CD4-positive, alpha-beta T cell treated with Interleukin-4 for 1 hour (primary cell): ENCODE measurements around the gene CTAG1A.
"Not testable (repeated sequence)": the region's sequence is repeated elsewhere in the genome, so short reads cannot be mapped to it uniquely, and the experiment has no call there.

Source experiments
- DNase-seq, 2 donors: peaks; one replicate each; pipeline ENCODE4 v3.0.0-alpha.2; 2020 to 2022

Gene CTAG1A

DNA sequence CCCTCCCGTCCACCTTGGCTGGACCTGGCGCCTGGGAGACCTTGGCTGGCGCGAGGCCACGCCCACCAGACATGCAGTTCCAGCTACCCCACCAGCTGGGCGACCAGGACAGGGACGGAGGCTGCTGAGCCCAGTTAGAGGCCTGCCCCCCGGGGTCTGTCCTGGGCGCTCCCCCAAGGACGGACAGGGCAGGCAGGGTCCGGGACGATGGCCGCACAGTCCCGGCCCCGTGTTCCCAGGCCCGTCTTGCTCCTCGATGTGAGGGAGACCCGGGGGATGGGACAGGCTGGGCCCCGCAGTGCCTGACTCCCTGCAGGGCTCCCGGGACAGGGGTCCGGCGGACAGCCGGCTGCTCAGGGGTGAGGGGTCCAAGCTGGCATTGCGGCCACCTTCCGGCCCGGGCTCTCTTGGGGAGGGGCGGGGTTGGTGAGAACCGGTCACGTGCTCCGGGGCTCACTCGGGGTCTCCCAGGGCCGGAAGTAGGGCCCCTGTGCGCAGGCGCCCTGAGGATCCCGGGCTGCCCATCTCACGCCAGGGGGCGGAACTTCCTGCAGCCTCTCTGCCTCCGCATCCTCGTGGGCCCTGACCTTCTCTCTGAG is at the start of gene CTAG1A:
CTAG1A (plus strand) TSS at position 549 of the 599 bp plus-strand sequence. CDS start 74 bp downstream, outside the sequence.
- DNase-seq, result not testable (repeated sequence)

DNA sequence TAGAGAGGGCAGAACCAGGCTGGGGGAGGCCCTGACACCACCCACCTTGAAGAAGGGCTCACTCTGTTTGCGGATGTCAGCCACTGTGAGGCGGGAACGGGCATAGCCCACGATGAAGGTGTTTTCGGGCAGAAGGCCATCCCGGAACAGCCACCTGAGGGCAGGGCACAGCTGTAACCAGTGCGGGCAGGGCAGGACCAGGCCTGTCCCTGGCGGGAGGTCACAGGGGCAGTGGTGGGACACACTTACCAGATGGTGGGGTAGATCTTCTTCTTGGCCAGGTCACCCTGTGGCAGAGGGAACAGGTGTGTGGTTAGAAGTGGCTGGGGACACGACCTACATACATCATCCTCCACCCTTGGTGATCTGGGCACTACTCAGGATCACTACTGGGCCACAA is 49.0 kb upstream of the CTAG1A start:
- no peak for DNase-seq

DNA sequence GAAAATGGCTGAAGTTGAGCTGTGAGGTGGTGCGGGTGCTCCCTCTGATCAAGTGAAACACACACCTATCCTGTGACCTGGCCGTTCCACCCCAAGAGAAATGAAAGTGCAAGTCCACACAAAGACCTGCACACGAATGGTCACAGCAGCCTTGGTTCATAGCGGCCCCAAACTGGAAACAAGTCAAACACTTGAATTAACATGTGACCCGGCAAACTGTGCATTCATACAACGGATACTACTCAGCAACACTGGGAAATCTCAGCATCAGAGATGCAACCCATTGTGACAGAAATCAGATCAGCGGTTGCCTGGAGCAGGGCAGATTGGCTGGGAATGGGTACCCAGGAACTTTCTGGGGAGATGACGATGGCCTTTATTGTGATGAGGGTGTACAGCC is 45.9 kb upstream of the CTAG1A start:
- DNase-seq, result no peak

DNA sequence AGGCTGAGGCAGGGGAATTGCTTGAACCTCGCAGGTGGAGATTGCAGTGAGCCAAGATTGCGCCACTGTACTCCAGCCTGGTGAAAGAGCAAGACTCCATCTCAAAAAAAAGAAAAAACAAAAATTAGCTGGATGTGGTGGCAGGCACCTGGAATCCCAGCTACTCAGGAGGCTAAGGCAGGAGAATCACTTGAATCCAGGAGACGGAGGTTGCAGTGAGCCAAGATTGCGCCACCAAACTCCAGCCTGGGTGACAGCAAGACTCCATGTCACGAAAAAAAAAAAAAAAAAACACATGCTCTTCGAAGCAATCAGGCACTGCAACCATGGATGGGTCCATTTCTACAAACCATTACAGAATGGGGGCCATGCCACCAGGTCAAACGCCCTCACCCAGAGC is 44.6 kb upstream of the CTAG1A start:
- DNase-seq, result not testable (repeated sequence)

DNA sequence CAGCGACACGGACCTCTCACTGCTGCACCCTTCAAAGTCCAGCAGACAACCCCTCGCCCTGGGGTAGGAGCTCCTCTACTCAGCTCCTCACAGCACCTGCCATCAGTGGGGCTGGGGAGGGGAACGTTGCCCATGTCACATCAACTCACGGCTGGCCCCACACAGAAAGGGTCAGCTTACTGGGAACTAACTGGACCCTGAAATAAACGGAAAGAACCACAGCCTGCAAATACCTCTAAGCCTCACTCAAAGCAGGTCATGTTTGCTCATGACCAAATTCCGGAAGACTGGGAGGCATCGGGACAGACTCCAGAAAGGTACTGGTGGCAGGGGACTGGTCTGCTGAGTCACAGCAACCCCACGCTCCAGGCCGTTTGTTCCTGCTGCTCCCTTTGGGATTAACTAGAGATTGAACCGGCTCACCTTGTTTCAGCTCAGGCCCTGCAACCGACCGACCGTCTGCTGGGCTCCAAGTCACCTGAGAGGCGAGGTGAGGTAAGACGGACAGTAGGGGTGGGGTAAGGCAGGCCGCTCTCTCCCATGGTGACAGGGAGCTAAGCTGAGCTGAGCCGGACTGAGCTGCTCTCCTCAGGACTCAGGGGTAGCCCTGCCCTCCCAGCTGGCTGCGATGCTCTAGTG is 43.9 kb upstream of the CTAG1A start:
- DNase-seq, result no peak

DNA sequence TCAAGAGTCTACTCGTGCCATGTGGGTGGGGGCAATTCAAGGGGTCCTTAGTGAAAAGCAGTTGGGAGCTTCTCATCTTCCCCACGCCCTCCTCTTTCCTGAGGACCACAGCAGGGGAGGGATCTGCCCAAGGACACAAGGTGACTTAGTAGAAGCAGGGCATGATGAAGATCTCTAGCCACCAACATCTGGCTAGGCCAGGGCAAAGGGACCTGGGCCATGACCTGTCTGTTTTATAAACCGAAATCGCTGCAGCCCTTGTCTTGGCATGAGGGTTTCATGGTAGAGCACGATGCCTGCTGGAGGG is 43.4 kb upstream of the CTAG1A start:
- no peak for DNase-seq

DNA sequence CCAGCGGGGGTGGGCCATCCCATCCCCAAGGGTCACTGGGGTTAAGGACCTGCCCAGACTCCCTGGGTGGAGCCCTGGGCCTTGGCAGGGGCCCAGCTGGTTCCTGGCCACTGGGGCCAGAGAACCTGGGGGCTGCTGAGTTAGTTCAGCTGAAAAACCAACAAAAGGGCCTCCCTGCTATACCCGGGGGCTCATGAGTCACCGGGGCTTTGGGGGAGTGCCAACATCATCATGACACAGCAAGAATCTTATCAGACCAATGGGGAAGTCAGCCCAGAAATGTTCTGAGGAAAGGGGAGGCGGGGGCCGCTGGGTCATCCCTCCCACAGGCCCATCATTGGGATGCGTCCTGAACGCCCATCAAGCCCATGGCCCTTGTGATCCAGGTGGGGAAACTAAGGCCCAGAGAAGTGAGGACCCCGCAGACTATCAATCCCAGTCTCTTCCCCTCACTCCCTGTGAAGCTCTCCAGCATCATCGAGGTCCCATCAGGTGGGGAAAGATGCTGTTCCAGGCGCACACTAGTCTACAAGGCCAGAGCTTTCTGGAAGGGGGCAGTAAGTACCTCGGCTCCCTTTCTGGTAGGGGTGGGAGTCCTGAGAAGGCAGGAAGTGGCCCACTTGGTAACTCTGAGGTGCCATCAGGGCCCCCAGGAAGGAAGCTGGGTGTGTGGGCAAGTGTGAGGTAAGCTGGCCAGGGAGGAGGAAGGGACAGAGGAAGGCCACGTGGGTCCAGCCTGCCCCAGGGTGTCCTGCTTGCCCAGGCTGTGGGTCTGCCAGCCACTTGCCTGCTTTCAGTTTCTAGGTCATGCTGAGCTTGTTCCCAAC is 42.8 kb upstream of the CTAG1A start:
- DNase-seq, result peak; percentile 34 to 70

DNA sequence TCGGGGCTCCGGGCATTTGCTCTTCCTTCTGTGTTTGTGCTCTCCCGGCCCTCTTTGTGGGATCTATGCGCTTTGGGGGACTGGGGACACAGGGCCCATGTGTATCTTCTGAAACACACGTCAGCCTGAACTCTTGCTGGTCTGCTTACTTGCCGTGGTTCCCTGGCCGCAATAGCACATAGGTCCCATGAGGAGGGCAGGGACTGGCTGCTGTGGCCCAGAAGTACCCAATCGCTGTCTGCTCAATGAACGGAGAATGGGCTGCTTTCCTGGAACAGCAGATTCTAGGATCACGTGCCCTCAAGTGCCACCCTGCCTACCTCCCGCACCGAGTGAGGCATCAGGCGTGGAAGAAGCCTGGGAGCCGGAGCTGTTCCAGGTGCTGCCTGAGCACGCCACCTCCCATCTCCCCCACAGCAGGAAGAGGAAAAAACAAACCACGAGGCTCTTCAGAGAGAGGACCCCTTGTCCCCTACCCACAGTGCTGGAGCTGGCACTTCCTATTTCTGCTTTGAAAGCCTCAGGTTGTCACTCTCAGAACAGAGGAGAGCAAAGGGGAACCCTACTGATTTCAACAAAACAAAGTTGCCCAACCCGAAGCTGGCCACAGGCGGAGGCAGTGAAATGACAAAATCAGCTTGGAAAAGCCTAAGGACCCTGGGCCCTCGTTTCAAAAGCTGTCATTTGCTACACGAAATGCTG is 42.1 kb upstream of the CTAG1A start:
- peak; percentile 30 to 47 for DNase-seq

DNA sequence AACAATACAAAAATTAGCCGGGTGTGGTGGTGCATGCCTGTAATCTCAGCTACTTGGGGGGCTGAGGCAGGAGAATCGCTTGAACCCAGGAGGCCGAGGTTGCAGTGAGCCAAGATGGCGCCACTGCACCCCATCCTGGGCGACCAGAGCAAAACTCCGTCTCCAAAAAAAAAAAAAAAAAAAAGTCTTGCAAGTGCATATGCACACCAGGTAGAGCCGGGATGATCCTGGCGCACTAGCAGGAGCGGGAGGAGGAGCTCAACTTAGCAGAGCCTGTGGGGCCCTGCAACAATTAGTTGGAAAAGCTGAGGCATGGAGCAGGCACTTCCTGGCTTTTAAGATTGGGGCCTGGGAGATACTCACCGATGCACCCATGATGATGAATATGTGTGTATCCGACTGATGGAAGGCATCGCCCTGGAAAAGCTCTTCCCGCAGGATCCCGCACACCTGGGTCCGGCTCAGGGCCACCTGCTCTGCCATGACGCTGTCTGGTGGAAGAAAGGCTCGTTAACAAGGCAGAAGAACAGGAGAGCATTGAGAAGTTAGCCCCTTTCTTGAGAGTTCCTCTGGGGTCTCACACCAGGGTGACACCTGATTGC is 39.2 kb upstream of the CTAG1A start:
- no peak for DNase-seq

DNA sequence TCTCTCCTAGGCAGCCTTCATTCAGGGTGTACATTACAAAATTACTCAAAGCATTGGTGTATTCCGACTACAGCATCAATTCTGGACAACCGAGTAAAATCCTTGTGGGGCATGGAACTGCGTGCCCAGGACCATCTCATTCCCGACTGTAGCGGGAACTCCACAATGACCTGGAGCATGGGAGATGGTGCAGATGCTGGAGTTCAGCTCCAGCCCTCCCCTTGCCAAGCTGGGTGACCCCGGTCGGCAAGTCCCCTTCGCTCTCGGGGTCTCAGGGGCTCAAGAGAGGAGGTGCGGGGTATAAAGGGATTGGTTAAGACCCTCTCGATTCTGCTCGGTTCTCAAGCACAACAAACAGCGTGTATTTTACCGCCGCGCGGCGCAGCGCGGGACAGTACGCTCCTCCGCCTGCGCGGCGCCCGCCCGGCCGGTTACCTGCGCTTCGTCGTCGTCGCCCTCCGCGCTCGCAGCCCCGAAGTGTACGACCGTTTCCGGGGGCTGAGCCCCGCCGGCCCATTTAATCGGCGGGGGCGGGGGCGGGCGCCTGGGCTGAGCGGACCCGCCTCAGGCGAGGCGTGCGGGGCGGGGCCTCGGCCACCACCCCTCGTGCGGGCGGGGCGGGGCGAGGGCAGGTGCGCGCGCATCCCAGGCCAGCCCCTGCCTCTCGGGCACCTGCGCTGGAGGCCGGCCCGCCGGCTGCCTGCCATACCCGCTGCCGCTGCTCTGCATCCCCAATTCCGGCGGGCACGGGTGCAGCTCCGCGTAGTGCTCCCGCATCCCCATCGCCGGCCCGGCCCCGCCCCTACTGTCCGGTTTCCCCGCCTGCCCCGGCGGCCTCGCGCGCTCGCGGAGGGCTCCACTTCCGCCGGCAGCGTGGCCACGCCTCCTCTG is 38.3 kb upstream of the CTAG1A start, which contains the start of gene G6PD:
G6PD (minus strand) TSS at position 493 of the 891 bp plus-strand sequence. CDS start 691 bp downstream, outside the sequence.
- peak; percentile 83 to 86 for DNase-seq

DNA sequence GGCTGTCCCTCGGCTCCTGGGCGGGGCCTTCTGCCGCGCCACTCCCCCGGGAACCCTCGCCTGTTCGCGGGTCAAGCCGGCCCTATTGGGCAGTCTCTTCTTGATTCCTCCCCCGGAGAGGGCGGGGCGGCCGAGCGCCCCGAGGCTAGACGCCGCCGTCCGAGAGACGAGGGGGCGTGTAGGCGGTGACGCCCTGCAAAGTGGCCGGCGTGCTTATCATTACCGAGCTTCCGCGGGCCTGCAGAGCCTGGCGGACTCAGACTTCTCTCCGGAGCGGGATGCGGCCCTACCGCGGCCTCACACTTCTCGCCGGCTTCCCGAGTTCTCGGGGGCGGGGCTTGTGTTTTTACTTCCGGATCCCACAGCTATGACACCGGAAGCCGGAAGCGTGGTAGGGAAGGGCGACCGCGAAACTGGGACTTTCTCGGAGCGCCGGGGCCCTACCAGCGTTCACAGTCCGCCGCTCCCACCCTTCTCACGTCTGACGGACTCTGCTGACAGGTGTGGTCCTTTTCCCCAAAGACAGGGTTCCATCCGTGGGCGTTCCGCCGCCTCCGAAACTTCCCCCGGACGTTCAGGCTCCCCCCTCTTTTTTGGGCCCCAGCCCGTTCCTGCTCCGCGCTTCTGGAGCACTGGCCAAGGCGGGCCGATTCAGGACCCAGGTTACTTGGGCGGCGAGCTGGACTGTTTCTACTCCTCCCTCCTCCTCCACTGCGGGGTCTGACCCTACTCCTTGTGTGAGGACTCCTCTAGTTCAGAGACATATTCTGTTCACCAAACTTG is 37.5 kb upstream of the CTAG1A start, which contains the start of gene IKBKG:
IKBKG (plus strand) TSS at position 376 of the 783 bp plus-strand sequence. CDS start 4,383 bp downstream, outside the sequence.
- DNase-seq, result peak; percentile 91

DNA sequence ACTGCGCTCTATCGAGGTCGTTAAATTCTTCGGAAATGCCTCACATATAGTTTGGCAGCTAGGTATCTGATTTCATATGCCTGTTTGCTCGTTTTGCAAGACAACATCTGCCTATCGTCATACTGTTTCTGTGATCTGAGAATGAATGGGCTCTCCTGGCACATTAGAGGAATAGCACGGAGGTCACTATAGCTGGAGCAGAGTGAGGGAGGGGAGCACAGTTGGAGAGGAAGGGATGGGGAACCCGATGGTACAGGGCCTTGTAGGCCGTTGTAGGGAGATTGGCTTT is 37.0 kb upstream of the CTAG1A start:
- DNase-seq, result no peak

DNA sequence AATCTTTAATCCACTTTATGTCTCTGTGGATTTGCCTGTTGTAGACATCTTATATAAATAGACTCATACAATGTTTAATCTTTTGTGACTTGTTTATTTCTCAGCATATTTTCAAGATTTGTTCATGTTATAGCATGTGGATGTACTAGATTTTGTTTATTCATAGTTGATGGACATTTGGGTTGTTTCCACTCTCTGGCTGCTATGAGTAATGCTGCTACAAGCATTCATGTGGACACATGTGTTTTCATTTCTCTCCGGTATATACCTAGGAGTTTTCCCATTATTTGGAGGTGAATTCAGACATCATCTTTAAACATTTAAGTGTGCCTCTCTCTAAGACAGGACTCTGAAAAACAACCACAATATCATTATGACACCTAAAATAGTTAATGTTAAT is 35.2 kb upstream of the CTAG1A start:
- DNase-seq, result no peak

DNA sequence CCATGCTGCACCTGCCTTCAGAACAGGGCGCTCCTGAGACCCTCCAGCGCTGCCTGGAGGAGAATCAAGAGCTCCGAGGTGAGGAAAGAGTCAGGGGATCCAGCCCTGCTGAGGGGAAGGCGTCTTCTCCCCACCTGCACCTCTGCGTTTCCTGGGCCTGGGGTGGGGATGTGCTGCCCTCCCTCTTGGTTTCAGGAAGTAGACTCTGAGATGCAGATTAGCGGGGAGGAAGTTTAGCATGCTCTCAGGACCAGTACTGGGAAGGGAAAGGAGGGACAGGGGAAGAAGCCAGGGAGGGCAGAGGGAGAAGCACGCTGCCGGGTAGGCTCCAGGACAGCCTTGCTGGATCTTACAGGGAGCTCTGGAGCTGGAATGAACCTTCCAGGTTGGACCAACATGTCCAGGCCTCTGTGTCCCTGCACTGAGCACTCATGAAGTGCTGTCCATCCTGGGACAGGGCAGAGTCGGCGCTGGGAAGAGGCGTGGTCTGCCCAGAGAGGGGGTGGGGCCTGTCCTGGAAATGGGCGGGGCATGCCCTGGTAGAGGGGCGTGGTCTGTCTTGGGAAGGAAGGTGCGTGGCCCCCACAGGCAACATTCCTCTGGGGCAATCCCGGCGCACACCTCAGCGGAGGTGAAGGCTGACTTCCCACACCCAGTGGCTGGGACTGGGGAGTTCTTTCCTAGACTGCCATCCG is 32.7 kb upstream of the CTAG1A start:
- DNase-seq, result not testable (repeated sequence)

DNA sequence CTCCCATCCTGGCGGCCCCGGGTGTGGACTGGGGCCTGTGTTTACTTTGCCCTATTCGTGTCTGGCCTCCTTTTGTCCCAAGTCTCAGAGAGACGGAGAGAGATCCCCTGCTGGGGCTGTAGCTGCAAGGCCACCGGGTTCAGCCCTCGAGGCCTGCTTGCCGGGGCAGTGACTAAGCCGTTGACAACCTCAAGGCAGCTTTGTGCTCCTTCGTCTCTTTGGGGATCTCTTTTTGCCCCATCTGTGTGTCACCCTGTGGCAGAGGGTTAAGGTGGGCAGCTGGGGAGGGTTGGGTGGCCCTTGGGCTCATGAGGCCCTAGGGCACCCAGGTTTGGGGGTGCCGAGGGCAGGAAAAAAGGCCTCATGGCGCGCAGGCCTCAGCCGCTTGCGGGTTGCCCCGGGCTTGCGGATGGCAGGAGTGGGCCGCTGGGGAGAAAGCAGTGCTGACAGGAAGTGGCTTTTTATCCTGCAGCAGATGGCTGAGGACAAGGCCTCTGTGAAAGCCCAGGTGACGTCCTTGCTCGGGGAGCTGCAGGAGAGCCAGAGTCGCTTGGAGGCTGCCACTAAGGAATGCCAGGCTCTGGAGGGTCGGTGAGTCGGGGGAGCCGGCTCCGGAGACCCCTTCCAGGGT is 26.8 kb upstream of the CTAG1A start:
- DNase-seq, result not testable (repeated sequence)

DNA sequence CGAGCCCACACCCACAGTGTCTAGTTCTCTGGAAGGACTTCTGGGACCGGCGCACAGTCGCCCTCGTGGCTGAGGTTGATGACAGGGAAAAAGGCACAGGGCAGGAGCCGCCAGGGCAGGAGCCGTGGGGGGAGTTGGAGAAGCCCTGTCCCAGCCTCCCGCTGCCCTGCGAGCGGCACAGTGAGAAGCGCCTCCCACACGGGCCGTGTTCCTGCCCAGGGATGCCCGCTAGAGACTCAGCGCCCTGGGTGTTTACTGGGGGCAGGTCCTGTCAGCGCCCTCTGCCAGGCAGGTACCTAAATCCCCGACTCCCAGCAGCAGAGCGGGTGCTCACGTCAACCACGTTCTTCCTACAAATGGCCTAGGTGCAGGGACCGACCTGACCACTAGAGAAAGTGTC is 26.0 kb upstream of the CTAG1A start:
- DNase-seq, result not testable (repeated sequence)

DNA sequence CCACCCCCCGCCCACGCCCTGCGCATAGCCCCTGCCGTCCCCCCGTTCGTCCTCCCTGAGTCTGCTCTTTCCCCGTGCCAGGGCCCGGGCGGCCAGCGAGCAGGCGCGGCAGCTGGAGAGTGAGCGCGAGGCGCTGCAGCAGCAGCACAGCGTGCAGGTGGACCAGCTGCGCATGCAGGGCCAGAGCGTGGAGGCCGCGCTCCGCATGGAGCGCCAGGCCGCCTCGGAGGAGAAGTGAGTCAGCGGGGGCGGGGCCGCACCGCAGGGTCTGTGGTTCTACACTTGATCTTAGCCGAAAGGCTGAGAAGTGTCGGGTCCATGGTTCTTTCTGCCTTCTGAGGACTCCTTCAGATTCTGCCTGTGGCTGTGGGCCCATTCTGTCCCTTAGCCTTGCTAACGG is 24.6 kb upstream of the CTAG1A start:
- DNase-seq, result not testable (repeated sequence)

DNA sequence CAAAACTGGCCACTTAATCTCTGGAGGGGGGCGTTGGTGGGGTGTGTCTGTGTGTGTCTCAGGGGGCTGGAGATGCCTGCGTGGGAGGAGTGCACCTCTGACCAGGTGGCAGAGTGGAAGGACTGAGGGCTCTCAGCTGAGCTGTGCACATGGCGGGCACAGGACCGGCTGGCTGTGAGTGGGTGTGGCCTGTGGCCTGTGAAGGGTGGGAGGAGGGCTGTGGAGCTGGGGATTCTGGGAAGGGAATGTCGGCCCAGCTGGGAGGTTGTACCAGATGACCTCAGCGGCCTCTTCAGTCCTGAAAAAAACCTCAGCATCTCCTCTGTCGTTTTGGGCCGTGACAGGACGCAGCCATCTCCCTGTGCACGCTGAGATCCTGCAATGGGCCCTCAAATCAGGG is 22.6 kb upstream of the CTAG1A start:
- DNase-seq, result not testable (repeated sequence)

DNA sequence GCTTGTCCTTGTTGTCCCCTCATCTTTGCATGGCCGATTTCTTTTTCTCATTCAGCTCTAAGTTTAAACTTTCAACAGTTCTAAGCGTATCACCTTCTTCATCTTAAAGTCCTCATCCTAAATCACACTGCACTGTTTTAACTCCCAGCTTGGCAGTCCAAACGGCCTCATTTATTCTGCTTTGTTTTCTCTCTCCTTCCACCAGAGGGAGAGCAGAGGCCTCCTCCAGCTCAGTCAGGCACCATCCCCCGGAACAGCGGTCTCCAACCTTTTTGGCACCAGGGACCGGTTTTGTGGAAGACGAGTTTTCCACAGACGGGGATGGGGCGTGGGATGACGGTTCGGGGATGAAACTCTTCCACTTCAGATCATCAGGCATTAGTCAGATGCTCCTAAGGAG is 14.6 kb upstream of the CTAG1A start:
- not testable (repeated sequence) for DNase-seq

DNA sequence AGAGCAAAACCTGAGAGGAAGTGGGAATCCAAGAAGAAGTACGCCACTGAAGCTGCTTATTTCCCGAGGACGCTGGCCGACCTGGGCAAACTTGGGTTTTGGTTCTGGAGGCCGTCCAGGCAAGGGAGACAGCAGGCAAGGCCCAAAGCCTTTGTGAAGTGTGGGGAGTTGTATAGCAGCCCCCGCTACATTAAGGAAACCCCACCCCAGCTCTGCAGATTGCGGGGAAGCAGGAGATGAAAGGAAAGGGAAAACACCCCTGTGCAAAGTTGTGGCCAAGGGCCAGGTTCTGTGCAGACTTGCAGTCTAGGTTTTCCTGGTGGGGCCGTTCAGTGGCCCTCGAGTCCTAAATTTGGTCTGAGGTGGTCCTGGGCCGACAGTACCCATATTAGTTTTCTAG is 11.9 kb upstream of the CTAG1A start:
- not testable (repeated sequence) for DNase-seq
